Upper lobe of left lung (tissue), 4 donors: ENCODE data around the gene GNPTAB.

Experiments used
- EP300 ChIP-seq, 4 donors: sonication (generic); formaldehyde crosslinking; IDR thresholded peaks; one replicate each; pipeline ENCODE4 v1.5.1; 2017; ENCODE audit warnings: antibody characterized with exemption in 4 of 4, control low read depth in 2 of 4
- POLR2A ChIP-seq, 4 donors: fragments of 450-650 bp; IDR thresholded peaks; one replicate each; pipeline ENCODE4 v1.5.1; 2016 to 2017; ENCODE audit warnings: antibody characterized with exemption in 4 of 4, mild to moderate bottlenecking in 2 of 4

DNA sequence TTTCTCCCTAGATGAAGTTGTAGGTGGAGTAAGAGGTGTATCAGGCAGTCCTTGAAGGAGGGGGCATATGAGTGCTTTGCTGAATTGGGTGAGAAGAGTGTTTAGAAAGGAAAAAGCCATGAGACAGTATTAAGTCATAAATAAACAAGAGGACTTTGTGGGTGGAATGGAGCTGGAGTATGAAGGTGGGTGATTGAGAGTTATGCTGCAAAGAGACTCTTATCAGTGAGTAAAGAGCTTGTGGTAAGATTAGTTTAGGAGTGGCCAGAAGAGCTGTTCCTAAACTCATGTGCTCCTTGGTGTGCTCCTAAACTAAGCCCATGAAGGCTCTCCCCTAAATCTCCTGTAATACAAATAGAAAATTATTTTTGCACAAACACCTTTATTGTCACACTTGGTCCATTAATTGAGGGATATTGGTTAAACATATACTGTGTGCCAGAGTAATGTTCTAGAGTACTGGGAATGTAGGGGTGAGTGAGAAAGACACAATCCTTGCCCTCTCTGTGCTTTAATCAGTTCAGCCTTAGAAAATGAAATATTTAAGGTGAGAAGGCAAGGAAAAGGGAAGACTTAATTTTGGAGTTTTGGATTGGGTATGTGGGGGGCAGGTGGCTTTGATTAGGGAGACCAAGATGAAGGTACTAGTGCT is 123.5 kb downstream of the GNPTAB start:
- peak in 1 of 4 donors; percentile 3 for TF ChIP-seq EP300 (IDR thresholded peaks at IDR 0.05)
- TF ChIP-seq POLR2A (IDR thresholded peaks at IDR 0.05), result no peak
